ENCODE data around the gene AGPAT2.
A peak's percentile ranks its signal among the peaks of the same experiment; 100 is the strongest.

The AGPAT2 gene

DNA sequence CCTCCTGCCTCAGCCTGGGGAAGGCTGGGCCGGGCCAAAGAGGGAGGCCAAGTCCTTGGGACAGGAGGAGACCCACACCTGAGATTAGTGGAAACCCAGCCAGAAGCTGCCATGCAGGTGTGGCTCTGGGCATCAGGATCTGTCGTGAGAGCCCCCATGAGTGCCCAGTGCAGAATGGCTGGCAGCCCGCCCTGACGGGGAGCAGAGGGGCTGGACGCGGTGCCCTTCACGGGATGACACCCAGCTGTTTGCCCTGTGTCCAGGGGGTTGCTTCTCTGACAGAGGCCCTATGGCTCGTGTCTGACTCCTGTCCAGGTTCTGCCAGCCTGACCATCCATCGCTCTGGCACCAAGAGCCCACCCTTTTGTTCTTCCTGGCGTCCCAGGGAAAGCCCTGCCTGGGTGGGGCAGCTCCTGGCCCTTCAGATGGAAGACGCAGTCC lies 33.7 kb upstream of the AGPAT2 start:
- TF ChIP-seq EZH2 (IDR thresholded peaks at IDR 0.05; ENCODE audit: borderline replicate concordance, low read depth, low read length, severe bottlenecking) = no peak
- TF ChIP-seq, protein P1, sequence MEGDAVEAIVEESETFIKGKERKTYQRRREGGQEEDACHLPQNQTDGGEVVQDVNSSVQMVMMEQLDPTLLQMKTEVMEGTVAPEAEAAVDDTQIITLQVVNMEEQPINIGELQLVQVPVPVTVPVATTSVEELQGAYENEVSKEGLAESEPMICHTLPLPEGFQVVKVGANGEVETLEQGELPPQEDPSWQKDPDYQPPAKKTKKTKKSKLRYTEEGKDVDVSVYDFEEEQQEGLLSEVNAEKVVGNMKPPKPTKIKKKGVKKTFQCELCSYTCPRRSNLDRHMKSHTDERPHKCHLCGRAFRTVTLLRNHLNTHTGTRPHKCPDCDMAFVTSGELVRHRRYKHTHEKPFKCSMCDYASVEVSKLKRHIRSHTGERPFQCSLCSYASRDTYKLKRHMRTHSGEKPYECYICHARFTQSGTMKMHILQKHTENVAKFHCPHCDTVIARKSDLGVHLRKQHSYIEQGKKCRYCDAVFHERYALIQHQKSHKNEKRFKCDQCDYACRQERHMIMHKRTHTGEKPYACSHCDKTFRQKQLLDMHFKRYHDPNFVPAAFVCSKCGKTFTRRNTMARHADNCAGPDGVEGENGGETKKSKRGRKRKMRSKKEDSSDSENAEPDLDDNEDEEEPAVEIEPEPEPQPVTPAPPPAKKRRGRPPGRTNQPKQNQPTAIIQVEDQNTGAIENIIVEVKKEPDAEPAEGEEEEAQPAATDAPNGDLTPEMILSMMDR (IDR thresholded peaks at IDR 0.05; ENCODE audit: borderline replicate concordance, extremely low read depth, low read length, poor library complexity, severe bottlenecking) = no peak
- H4K20me1 ChIP-seq (ENCODE audit: insufficient read depth, low read length) = peaks cover 29% of the 10 kb centered on the region
- H2AFZ ChIP-seq (ENCODE audit: low read depth, low read length) = no peak overlapping the region
- no peak overlapping the region for H3K4me2 ChIP-seq (ENCODE audit: insufficient read depth, low read length)
- no peak overlapping the region for H3K27ac ChIP-seq (ENCODE audit: low read length)
- H3K79me2 ChIP-seq (ENCODE audit: insufficient read depth, low read length) = peaks cover 6% of the 10 kb centered on the region
- H3K36me3 ChIP-seq (ENCODE audit: insufficient read depth, low read length) = peaks cover 36% of the 10 kb centered on the region
- ATAC-seq (ENCODE audit: insufficient read depth, low read depth) (no peak), DNase-seq (no peak)
- no peak overlapping the region for H3K4me3 ChIP-seq (ENCODE audit: low read depth in 1 of 2, low read length in 2 of 2)
- no peak overlapping the region for H3K9ac ChIP-seq (ENCODE audit: low read depth, low read length)
- peaks cover 7% of the 10 kb centered on the region for H3K4me1 ChIP-seq (ENCODE audit: insufficient read depth, low read length)
- no peaks in the 10 kb centered on the region for H3K9me3 ChIP-seq (ENCODE audit: insufficient read depth, low read length, severe bottlenecking)
- H3K27me3 ChIP-seq (ENCODE audit: insufficient read depth, low read length, poor library complexity) = no peaks in the 10 kb centered on the region

GRCh38 chr9:136720251-136720897 lies 33.1 kb upstream of the AGPAT2 start:
- H3K9me3 ChIP-seq (ENCODE audit: insufficient read depth, low read length, severe bottlenecking) = no peaks in the 10 kb centered on the region
- H3K4me2 ChIP-seq (ENCODE audit: insufficient read depth, low read length) = no peak overlapping the region
- H3K27ac ChIP-seq (ENCODE audit: low read length) = no peak overlapping the region
- H4K20me1 ChIP-seq (ENCODE audit: insufficient read depth, low read length) = peaks cover 24% of the 10 kb centered on the region
- TF ChIP-seq, protein P1 (IDR thresholded peaks at IDR 0.05; ENCODE audit: borderline replicate concordance, extremely low read depth, low read length, poor library complexity, severe bottlenecking) = no peak
- TF ChIP-seq EZH2 (IDR thresholded peaks at IDR 0.05; ENCODE audit: borderline replicate concordance, low read depth, low read length, severe bottlenecking) = no peak
- peaks cover 30% of the 10 kb centered on the region for H3K36me3 ChIP-seq (ENCODE audit: insufficient read depth, low read length)
- DNase-seq = no peak
- no peak overlapping the region for H3K4me3 ChIP-seq (ENCODE audit: low read depth in 1 of 2, low read length in 2 of 2)
- H3K27me3 ChIP-seq (ENCODE audit: insufficient read depth, low read length, poor library complexity) = no peaks in the 10 kb centered on the region
- H3K9ac ChIP-seq (ENCODE audit: low read depth, low read length) = no peak overlapping the region
- ATAC-seq (ENCODE audit: insufficient read depth, low read depth) = no peak
- H3K4me1 ChIP-seq (ENCODE audit: insufficient read depth, low read length) = peaks cover 2% of the 10 kb centered on the region; the same call in 1 of the 2 replicates
- peaks cover 1% of the 10 kb centered on the region; the same call in 1 of the 2 replicates for H3K79me2 ChIP-seq (ENCODE audit: insufficient read depth, low read length)
- no peak overlapping the region for H2AFZ ChIP-seq (ENCODE audit: low read depth, low read length)

GRCh38 chr9:136719195-136719880 lies 32.1 kb upstream of the AGPAT2 start:
- Histone ChIP-seq H4K20me1 (ENCODE audit: insufficient read depth, low read length) (peaks cover 17% of the 10 kb centered on the region), H3K27me3 (ENCODE audit: insufficient read depth, low read length, poor library complexity) (no peaks in the 10 kb centered on the region), H3K27ac (ENCODE audit: low read length) (no peak overlapping the region), H3K9me3 (ENCODE audit: insufficient read depth, low read length, severe bottlenecking) (no peaks in the 10 kb centered on the region), H3K36me3 (ENCODE audit: insufficient read depth, low read length) (peaks cover 21% of the 10 kb centered on the region), H3K4me2 (ENCODE audit: insufficient read depth, low read length) (no peak overlapping the region), H3K4me3 (ENCODE audit: low read depth in 1 of 2, low read length in 2 of 2) (no peak overlapping the region), H3K4me1 (ENCODE audit: insufficient read depth, low read length) (no peaks in the 10 kb centered on the region), H3K9ac (ENCODE audit: low read depth, low read length) (no peak overlapping the region), H2AFZ (ENCODE audit: low read depth, low read length) (no peak overlapping the region), H3K79me2 (ENCODE audit: insufficient read depth, low read length) (no peaks in the 10 kb centered on the region; the same call in 1 of the 2 replicates)
- no peak for DNase-seq
- TF ChIP-seq EZH2 (IDR thresholded peaks at IDR 0.05; ENCODE audit: borderline replicate concordance, low read depth, low read length, severe bottlenecking) = no peak
- TF ChIP-seq, protein P1 (IDR thresholded peaks at IDR 0.05; ENCODE audit: borderline replicate concordance, extremely low read depth, low read length, poor library complexity, severe bottlenecking) = no peak
- ATAC-seq (ENCODE audit: insufficient read depth, low read depth) = peak; percentile 15; the same call in 1 of the 3 replicates

All from DND-41 (cell line).